Endothelial cell of umbilical vein (primary cell): ENCODE results near the gene S100A9.

Source experiments
- CTCF ChIP-seq, 2 donors: IDR thresholded peaks; 1 replicate in 1 of 2; 2 replicates in 1 of 2; pipeline ENCODE4 v1.5.1; 2011; ENCODE audit warnings: low read length in 2 of 2, mild to moderate bottlenecking in 2 of 2, moderate library complexity in 2 of 2, control low read depth in 1 of 2, inconsistent platforms in 1 of 2, low read depth in 1 of 2; ENCODE audit not compliant: insufficient read depth in 1 of 2; ENCODE audit errors: extremely low read depth in 1 of 2
- EZH2 ChIP-seq: IDR thresholded peaks from 2 replicates; pipeline ENCODE4 v1.6.1; 2012; ENCODE audit warnings: borderline replicate concordance, low read depth, mild to moderate bottlenecking, moderate library complexity, low read length, inconsistent platforms; ENCODE audit not compliant: severe bottlenecking
- MAX ChIP-seq: IDR thresholded peaks from 2 replicates; pipeline ENCODE4 v1.6.1; 2011; ENCODE audit not compliant: insufficient read depth, insufficient read length
- POLR2AphosphoS5 ChIP-seq: IDR thresholded peaks from 2 replicates; pipeline ENCODE4 v1.6.1; 2012; ENCODE audit warnings: low read depth, mild to moderate bottlenecking, control low read depth, low read length, moderate library complexity; ENCODE audit not compliant: insufficient read depth

- TF ChIP-seq CTCF (IDR thresholded peaks at IDR 0.05; ENCODE audit: extremely low read depth in 1 of 2, insufficient read depth in 1 of 2, low read depth in 1 of 2, low read length in 2 of 2) (no peak), POLR2AphosphoS5 (no peak), MAX (no peak), EZH2 (no peak)
These were observed 14.5 kb upstream of the S100A9 start for GRCh38 chr1:153343040-153343681.
